HG02571 (cell line): ENCODE data around the gene SHROOM4.

ENCODE experiments used
- ATAC-seq: cut with Tn5 transposase; IDR thresholded peaks from one replicate; pipeline ENCODE4 v1.9.1; 2021; ENCODE audit warnings: mild to moderate bottlenecking, moderate library complexity; ENCODE audit not compliant: unreplicated experiment

SHROOM4 gene

GRCh38 chrX:50618788-50619558 is 195.0 kb downstream of the SHROOM4 start:
- ATAC-seq = no peak

- no peak for ATAC-seq
Observed at GRCh38 chrX:50617183-50617582, 196.8 kb downstream of the SHROOM4 start.

GRCh38 chrX:50615570-50616158 is 198.3 kb downstream of the SHROOM4 start:
- ATAC-seq = no peak

GRCh38 chrX:50614460-50614859 is 199.5 kb downstream of the SHROOM4 start:
- ATAC-seq = no peak

GRCh38 chrX:50613846-50614245 is 200.1 kb downstream of the SHROOM4 start:
- no peak for ATAC-seq

GRCh38 chrX:50609796-50610195 is 204.2 kb downstream of the SHROOM4 start:
- no peak for ATAC-seq

- ATAC-seq = no peak
Observed at GRCh38 chrX:50606300-50606950, 207.6 kb downstream of the SHROOM4 start.

- no peak for ATAC-seq
Observed at GRCh38 chrX:50596056-50596455, 217.9 kb downstream of the SHROOM4 start.

GRCh38 chrX:50594788-50595187 is 219.2 kb downstream of the SHROOM4 start:
- ATAC-seq = no peak

GRCh38 chrX:50586980-50587379 is 227.0 kb downstream of the SHROOM4 start:
- ATAC-seq = no peak

GRCh38 chrX:50586407-50586806 is 227.6 kb downstream of the SHROOM4 start:
- no peak for ATAC-seq

GRCh38 chrX:50581405-50581804 is 232.6 kb downstream of the SHROOM4 start:
- ATAC-seq = no peak

- no peak for ATAC-seq
Observed at GRCh38 chrX:50579955-50580354, 234.0 kb downstream of the SHROOM4 start.

- ATAC-seq = no peak
Observed at GRCh38 chrX:50577326-50577725, 236.7 kb downstream of the SHROOM4 start.

- ATAC-seq = no peak
Observed at GRCh38 chrX:50567636-50568035, 246.4 kb downstream of the SHROOM4 start.

- ATAC-seq = no peak
Observed at GRCh38 chrX:50565718-50566117, 248.3 kb downstream of the SHROOM4 start.
